ENCODE measurements around the gene VPS33B. TPM values are rescaled to one million over a fixed set of nuclear protein-coding genes. Genes with fewer than 3 reads are reported as not detected.

The VPS33B gene
- total RNA-seq, 1 experiment from 2014 or later = 7.3 TPM

GRCh38 chr15:90952901-90953677, 69.3 kb downstream of the VPS33B start:
- DNase-seq (ENCODE audit: low read depth) = no peak

DNA sequence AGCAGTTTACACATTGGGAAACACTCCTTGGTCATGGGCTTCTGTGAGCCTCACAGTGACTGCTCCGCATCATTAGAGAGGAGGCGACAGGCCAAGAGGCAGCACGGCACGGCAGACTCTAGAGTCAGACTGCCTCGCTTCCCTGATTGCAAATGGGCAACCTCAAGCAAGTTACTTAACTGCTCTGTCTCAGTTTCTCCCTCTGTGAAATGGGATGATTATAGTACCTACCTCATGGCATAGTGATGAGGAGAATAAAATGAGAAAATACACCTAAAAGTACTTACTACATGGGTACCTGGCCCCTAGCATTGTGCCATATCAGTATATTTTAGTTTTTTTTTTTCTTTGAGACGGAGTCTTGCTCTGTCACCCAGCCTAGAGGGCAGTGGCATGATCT, 71.7 kb downstream of the VPS33B start:
- no peak for DNase-seq (ENCODE audit: low read depth)

DNA sequence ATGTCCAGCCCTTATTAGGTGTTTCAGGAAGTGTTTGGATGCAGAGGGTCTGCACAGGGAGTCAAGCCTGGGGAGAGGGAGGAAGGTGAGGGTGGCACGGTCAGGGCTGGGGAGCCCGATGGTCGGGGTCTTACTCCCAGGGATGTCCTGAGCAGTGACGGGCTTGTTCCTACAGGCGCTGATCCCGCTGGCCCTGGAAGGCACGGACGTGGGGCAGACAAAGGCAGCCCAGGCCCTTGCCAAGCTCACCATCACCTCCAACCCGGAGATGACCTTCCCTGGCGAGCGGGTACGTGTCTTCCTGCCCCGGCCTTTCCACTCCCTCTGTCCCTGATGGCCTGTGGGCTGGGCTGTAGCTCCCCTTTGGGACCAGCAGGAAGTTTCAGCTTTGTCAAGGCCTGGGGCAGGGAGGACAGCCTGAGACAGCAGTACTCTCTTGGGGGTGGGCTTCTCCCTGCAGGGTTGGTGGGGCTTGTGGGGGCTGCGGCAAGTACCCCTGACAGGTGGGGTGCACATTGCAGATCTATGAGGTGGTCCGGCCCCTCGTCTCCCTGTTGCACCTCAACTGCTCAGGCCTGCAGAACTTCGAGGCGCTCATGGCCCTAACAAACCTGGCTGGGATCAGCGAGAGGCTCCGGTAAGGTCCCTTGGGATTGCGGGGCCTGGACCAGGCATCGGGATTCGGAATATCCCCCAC, 72.3 kb downstream of the VPS33B start:
- DNase-seq (ENCODE audit: low read depth) = no peak

Other genes starting within 250 kb of the VPS33B start
- 16.5 and 33.6 TPM in 2 replicates for gene FURIN, start 154.0 kb downstream of the VPS33B start, total RNA-seq (2014; rRNA removed; shearing (Covaris generic))
- gene FES, start 138.1 kb downstream of the VPS33B start, total RNA-seq (2014; rRNA removed; shearing (Covaris generic)) = not detected in 2 replicates
- gene MAN2A2, start 119.3 kb downstream of the VPS33B start, total RNA-seq (2014; rRNA removed; shearing (Covaris generic)) = 4.2 and 9.6 TPM in 2 replicates
- gene HDDC3, start 90.0 kb downstream of the VPS33B start, total RNA-seq (2014; rRNA removed; shearing (Covaris generic)) = 9.9 and 12.4 TPM in 2 replicates
- 34.0 and 54.9 TPM in 2 replicates for gene UNC45A, start 87.3 kb downstream of the VPS33B start, total RNA-seq (2014; rRNA removed; shearing (Covaris generic))
- 6.4 and 13.0 TPM in 2 replicates for gene RCCD1, start 67.7 kb downstream of the VPS33B start, total RNA-seq (2014; rRNA removed; shearing (Covaris generic))
- gene PRC1, start 28.1 kb downstream of the VPS33B start, total RNA-seq (2014; rRNA removed; shearing (Covaris generic)) = 262 and 342 TPM in 2 replicates
- not detected in 2 replicates for gene SV2B, start 77.7 kb upstream of the VPS33B start, total RNA-seq (2014; rRNA removed; shearing (Covaris generic))